HFF-Myc (cell line): ENCODE data around the gene ACOT7.

Source experiments
- DNase-seq: peaks from one replicate; pipeline ENCODE4 v3.0.0-alpha.2; 2011; ENCODE audit warnings: low read depth; ENCODE audit errors: extremely low read depth
- H3K4me3 ChIP-seq: replicated peaks from 2 replicates; pipeline ENCODE4 v1.5.1; 2011; ENCODE audit warnings: low read depth, mild to moderate bottlenecking, control low read depth, low read length
- CTCF ChIP-seq: IDR thresholded peaks from 2 replicates; pipeline ENCODE4 v1.5.1; 2012; ENCODE audit warnings: mild to moderate bottlenecking, low read depth, low read length, control low read depth; ENCODE audit errors: missing control alignments

ACOT7 gene

GRCh38 chr1:6260961-6261614 lies 132.5 kb downstream of the ACOT7 start, which contains the start of gene GPR153:
Gene GPR153 (minus strand): TSS chr1:6261098. CDS start chr1:6254905, 6,193 bp downstream.
- no peak for TF ChIP-seq CTCF
- DNase-seq = no peak
- H3K4me3 ChIP-seq = peak within 1 kb of the TSS; percentile 58

- peak overlapping the region; percentile 58 for H3K4me3 ChIP-seq
- no peak for DNase-seq
- TF ChIP-seq CTCF = no peak
Measured at GRCh38 chr1:6260433-6260934, 133.1 kb downstream of the ACOT7 start.

- no peak for TF ChIP-seq CTCF
- no peak for DNase-seq
- peak overlapping the region; percentile 58 for H3K4me3 ChIP-seq
Measured at GRCh38 chr1:6259491-6260362, 133.8 kb downstream of the ACOT7 start.

- DNase-seq = no peak
- H3K4me3 ChIP-seq = no peak overlapping the region
- no peak for TF ChIP-seq CTCF
Measured at GRCh38 chr1:6258675-6259074, 134.9 kb downstream of the ACOT7 start.

- TF ChIP-seq CTCF = no peak
- no peak overlapping the region for H3K4me3 ChIP-seq
- DNase-seq = no peak
Measured at GRCh38 chr1:6257541-6258069, 136.0 kb downstream of the ACOT7 start.

GRCh38 chr1:6256645-6257044 lies 136.9 kb downstream of the ACOT7 start:
- no peak for TF ChIP-seq CTCF
- DNase-seq = no peak
- H3K4me3 ChIP-seq = no peak overlapping the region
